Measurements from ENCODE around the gene LFNG.
"Not testable (repeated sequence)": the region's sequence is repeated elsewhere in the genome, so short reads cannot be mapped to it uniquely, and the experiment has no call there.

Gene LFNG

GRCh38 chr7:2530994-2531795, 11.6 kb downstream of the LFNG start:
- not testable (repeated sequence) for DNase-seq

- DNase-seq: not testable (repeated sequence)
These were observed 12.2 kb downstream of the LFNG start for GRCh38 chr7:2531796-2532110.

GRCh38 chr7:2532199-2532772, 12.7 kb downstream of the LFNG start:
- DNase-seq: not testable (repeated sequence)

- DNase-seq: not testable (repeated sequence)
These were observed 13.2 kb downstream of the LFNG start for GRCh38 chr7:2532816-2533215.

GRCh38 chr7:2533566-2533965, 14.0 kb downstream of the LFNG start:
- DNase-seq: not testable (repeated sequence)

- not testable (repeated sequence) for DNase-seq
These were observed 14.6 kb downstream of the LFNG start for GRCh38 chr7:2534214-2534613.

- not testable (repeated sequence) for DNase-seq
These were observed 16.5 kb downstream of the LFNG start for GRCh38 chr7:2535872-2536627.

GRCh38 chr7:2537981-2538851, 18.6 kb downstream of the LFNG start:
- DNase-seq: no peak

- no peak for DNase-seq
These were observed 19.7 kb downstream of the LFNG start for GRCh38 chr7:2539031-2539911.

- no peak for DNase-seq
These were observed 20.6 kb downstream of the LFNG start for GRCh38 chr7:2540133-2540532.

GRCh38 chr7:2540641-2541051, 21.1 kb downstream of the LFNG start:
- DNase-seq: no peak

GRCh38 chr7:2541291-2542010, 21.9 kb downstream of the LFNG start:
- DNase-seq: no peak

- DNase-seq: no peak
These were observed 22.7 kb downstream of the LFNG start for GRCh38 chr7:2542011-2542915.

- no peak for DNase-seq
These were observed 23.6 kb downstream of the LFNG start for GRCh38 chr7:2542916-2543871.

GRCh38 chr7:2544541-2545188, 25.1 kb downstream of the LFNG start:
- DNase-seq: no peak

GRCh38 chr7:2545746-2546425, 26.3 kb downstream of the LFNG start:
- no peak for DNase-seq

GRCh38 chr7:2546776-2547586, 27.4 kb downstream of the LFNG start:
- DNase-seq: no peak
